ENCODE results near the gene SNX19.

SNX19 gene

GRCh38 chr11:130854483-130854882 lies 61.8 kb downstream of the SNX19 start:
- Histone ChIP-seq H3K9ac (ENCODE audit: low read length) (no peak overlapping the region), H3K36me3 (ENCODE audit: control insufficient read depth, low read depth, low read length) (no peaks in the 10 kb centered on the region), H3K27me3 (ENCODE audit: control insufficient read depth, insufficient read depth, low read length) (no peaks in the 10 kb centered on the region), H3K4me1 (ENCODE audit: control insufficient read depth, low read depth, low read length) (no peaks in the 10 kb centered on the region), H3K27ac (ENCODE audit: low read length) (no peak overlapping the region), H3K4me3 (ENCODE audit: low read length) (no peak overlapping the region), H3K9me3 (ENCODE audit: control insufficient read depth, low read depth, low read length) (peaks cover 2% of the 10 kb centered on the region)

- no peak overlapping the region for H3K27ac ChIP-seq (ENCODE audit: low read length)
- H3K4me3 ChIP-seq (ENCODE audit: low read length), result no peak overlapping the region
- no peak overlapping the region for H3K9ac ChIP-seq (ENCODE audit: low read length)
- no peaks in the 10 kb centered on the region for H3K36me3 ChIP-seq (ENCODE audit: control insufficient read depth, low read depth, low read length)
- peaks cover 2% of the 10 kb centered on the region for H3K9me3 ChIP-seq (ENCODE audit: control insufficient read depth, low read depth, low read length)
- H3K4me1 ChIP-seq (ENCODE audit: control insufficient read depth, low read depth, low read length), result no peaks in the 10 kb centered on the region
- no peaks in the 10 kb centered on the region for H3K27me3 ChIP-seq (ENCODE audit: control insufficient read depth, insufficient read depth, low read length)
Observed at GRCh38 chr11:130852589-130852988, 63.7 kb downstream of the SNX19 start.

- Histone ChIP-seq H3K36me3 (ENCODE audit: control insufficient read depth, low read depth, low read length) (no peaks in the 10 kb centered on the region), H3K27ac (ENCODE audit: low read length) (no peak overlapping the region), H3K27me3 (ENCODE audit: control insufficient read depth, insufficient read depth, low read length) (no peaks in the 10 kb centered on the region), H3K4me3 (ENCODE audit: low read length) (no peak overlapping the region), H3K4me1 (ENCODE audit: control insufficient read depth, low read depth, low read length) (no peaks in the 10 kb centered on the region), H3K9me3 (ENCODE audit: control insufficient read depth, low read depth, low read length) (peaks cover 2% of the 10 kb centered on the region), H3K9ac (ENCODE audit: low read length) (no peak overlapping the region)
Observed at GRCh38 chr11:130850185-130850944, 65.9 kb downstream of the SNX19 start.

GRCh38 chr11:130849215-130849568 lies 67.1 kb downstream of the SNX19 start:
- no peak overlapping the region for H3K9ac ChIP-seq (ENCODE audit: low read length)
- H3K36me3 ChIP-seq (ENCODE audit: control insufficient read depth, low read depth, low read length), result no peaks in the 10 kb centered on the region
- H3K27me3 ChIP-seq (ENCODE audit: control insufficient read depth, insufficient read depth, low read length), result no peaks in the 10 kb centered on the region
- H3K4me3 ChIP-seq (ENCODE audit: low read length), result no peak overlapping the region
- no peaks in the 10 kb centered on the region for H3K4me1 ChIP-seq (ENCODE audit: control insufficient read depth, low read depth, low read length)
- peaks cover 2% of the 10 kb centered on the region for H3K9me3 ChIP-seq (ENCODE audit: control insufficient read depth, low read depth, low read length)
- H3K27ac ChIP-seq (ENCODE audit: low read length), result no peak overlapping the region

GRCh38 chr11:130848361-130849214 lies 67.7 kb downstream of the SNX19 start:
- Histone ChIP-seq H3K27me3 (ENCODE audit: control insufficient read depth, insufficient read depth, low read length) (no peaks in the 10 kb centered on the region), H3K4me3 (ENCODE audit: low read length) (no peak overlapping the region), H3K9me3 (ENCODE audit: control insufficient read depth, low read depth, low read length) (peaks cover 2% of the 10 kb centered on the region), H3K27ac (ENCODE audit: low read length) (no peak overlapping the region), H3K36me3 (ENCODE audit: control insufficient read depth, low read depth, low read length) (no peaks in the 10 kb centered on the region), H3K4me1 (ENCODE audit: control insufficient read depth, low read depth, low read length) (no peaks in the 10 kb centered on the region), H3K9ac (ENCODE audit: low read length) (no peak overlapping the region)

GRCh38 chr11:130847517-130847916 lies 68.8 kb downstream of the SNX19 start:
- Histone ChIP-seq H3K9me3 (ENCODE audit: control insufficient read depth, low read depth, low read length) (peaks cover 2% of the 10 kb centered on the region), H3K27ac (ENCODE audit: low read length) (no peak overlapping the region), H3K4me3 (ENCODE audit: low read length) (no peak overlapping the region), H3K27me3 (ENCODE audit: control insufficient read depth, insufficient read depth, low read length) (no peaks in the 10 kb centered on the region), H3K4me1 (ENCODE audit: control insufficient read depth, low read depth, low read length) (no peaks in the 10 kb centered on the region), H3K9ac (ENCODE audit: low read length) (no peak overlapping the region), H3K36me3 (ENCODE audit: control insufficient read depth, low read depth, low read length) (no peaks in the 10 kb centered on the region)

- no peak overlapping the region for H3K27ac ChIP-seq (ENCODE audit: low read length)
- H3K27me3 ChIP-seq (ENCODE audit: control insufficient read depth, insufficient read depth, low read length), result no peaks in the 10 kb centered on the region
- H3K9ac ChIP-seq (ENCODE audit: low read length), result no peak overlapping the region
Observed at GRCh38 chr11:130846606-130847005, 69.7 kb downstream of the SNX19 start.

GRCh38 chr11:130842001-130842400 lies 74.3 kb downstream of the SNX19 start:
- no peak overlapping the region for H3K9ac ChIP-seq (ENCODE audit: low read length)
- H3K9me3 ChIP-seq (ENCODE audit: control insufficient read depth, low read depth, low read length), result no peaks in the 10 kb centered on the region
- H3K27ac ChIP-seq (ENCODE audit: low read length), result no peak overlapping the region
- no peaks in the 10 kb centered on the region for H3K36me3 ChIP-seq (ENCODE audit: control insufficient read depth, low read depth, low read length)
- no peaks in the 10 kb centered on the region for H3K4me1 ChIP-seq (ENCODE audit: control insufficient read depth, low read depth, low read length)
- no peaks in the 10 kb centered on the region for H3K27me3 ChIP-seq (ENCODE audit: control insufficient read depth, insufficient read depth, low read length)
- H3K4me3 ChIP-seq (ENCODE audit: low read length), result no peak overlapping the region

More at GRCh38 chr11:130846606-130847005, 69.7 kb downstream of the SNX19 start:
- peaks cover 2% of the 10 kb centered on the region for H3K9me3 ChIP-seq (ENCODE audit: control insufficient read depth, low read depth, low read length)
- H3K36me3 ChIP-seq (ENCODE audit: control insufficient read depth, low read depth, low read length), result no peaks in the 10 kb centered on the region
- H3K4me3 ChIP-seq (ENCODE audit: low read length), result no peak overlapping the region
- no peaks in the 10 kb centered on the region for H3K4me1 ChIP-seq (ENCODE audit: control insufficient read depth, low read depth, low read length)

- Histone ChIP-seq H3K27ac (ENCODE audit: low read length) (no peak overlapping the region), H3K9me3 (ENCODE audit: control insufficient read depth, low read depth, low read length) (no peaks in the 10 kb centered on the region), H3K4me1 (ENCODE audit: control insufficient read depth, low read depth, low read length) (no peaks in the 10 kb centered on the region), H3K9ac (ENCODE audit: low read length) (no peak overlapping the region), H3K27me3 (ENCODE audit: control insufficient read depth, insufficient read depth, low read length) (no peaks in the 10 kb centered on the region), H3K4me3 (ENCODE audit: low read length) (no peak overlapping the region), H3K36me3 (ENCODE audit: control insufficient read depth, low read depth, low read length) (no peaks in the 10 kb centered on the region)
Observed at GRCh38 chr11:130840679-130841078, 75.6 kb downstream of the SNX19 start.

GRCh38 chr11:130839981-130840666 lies 76.2 kb downstream of the SNX19 start:
- no peak overlapping the region for H3K4me3 ChIP-seq (ENCODE audit: low read length)
- H3K4me1 ChIP-seq (ENCODE audit: control insufficient read depth, low read depth, low read length), result no peaks in the 10 kb centered on the region
- H3K27me3 ChIP-seq (ENCODE audit: control insufficient read depth, insufficient read depth, low read length), result no peaks in the 10 kb centered on the region
- H3K9ac ChIP-seq (ENCODE audit: low read length), result no peak overlapping the region
- H3K27ac ChIP-seq (ENCODE audit: low read length), result no peak overlapping the region
- no peaks in the 10 kb centered on the region for H3K36me3 ChIP-seq (ENCODE audit: control insufficient read depth, low read depth, low read length)
- H3K9me3 ChIP-seq (ENCODE audit: control insufficient read depth, low read depth, low read length), result no peaks in the 10 kb centered on the region

- no peaks in the 10 kb centered on the region for H3K36me3 ChIP-seq (ENCODE audit: control insufficient read depth, low read depth, low read length)
- H3K4me1 ChIP-seq (ENCODE audit: control insufficient read depth, low read depth, low read length), result no peaks in the 10 kb centered on the region
- H3K9ac ChIP-seq (ENCODE audit: low read length), result no peak overlapping the region
- H3K9me3 ChIP-seq (ENCODE audit: control insufficient read depth, low read depth, low read length), result no peaks in the 10 kb centered on the region
- H3K27me3 ChIP-seq (ENCODE audit: control insufficient read depth, insufficient read depth, low read length), result no peaks in the 10 kb centered on the region
- H3K27ac ChIP-seq (ENCODE audit: low read length), result no peak overlapping the region
- no peak overlapping the region for H3K4me3 ChIP-seq (ENCODE audit: low read length)
Observed at GRCh38 chr11:130837194-130837593, 79.1 kb downstream of the SNX19 start.

All from iPS-18a (cell line).